GM18498 (cell line): Measurements from ENCODE around the gene NEDD8.

Source experiments
- ATAC-seq: cut with Tn5 transposase; IDR thresholded peaks from one replicate; pipeline ENCODE4 v1.9.1; 2021; ENCODE audit warnings: mild to moderate bottlenecking, moderate library complexity; ENCODE audit not compliant: unreplicated experiment

Gene NEDD8

DNA sequence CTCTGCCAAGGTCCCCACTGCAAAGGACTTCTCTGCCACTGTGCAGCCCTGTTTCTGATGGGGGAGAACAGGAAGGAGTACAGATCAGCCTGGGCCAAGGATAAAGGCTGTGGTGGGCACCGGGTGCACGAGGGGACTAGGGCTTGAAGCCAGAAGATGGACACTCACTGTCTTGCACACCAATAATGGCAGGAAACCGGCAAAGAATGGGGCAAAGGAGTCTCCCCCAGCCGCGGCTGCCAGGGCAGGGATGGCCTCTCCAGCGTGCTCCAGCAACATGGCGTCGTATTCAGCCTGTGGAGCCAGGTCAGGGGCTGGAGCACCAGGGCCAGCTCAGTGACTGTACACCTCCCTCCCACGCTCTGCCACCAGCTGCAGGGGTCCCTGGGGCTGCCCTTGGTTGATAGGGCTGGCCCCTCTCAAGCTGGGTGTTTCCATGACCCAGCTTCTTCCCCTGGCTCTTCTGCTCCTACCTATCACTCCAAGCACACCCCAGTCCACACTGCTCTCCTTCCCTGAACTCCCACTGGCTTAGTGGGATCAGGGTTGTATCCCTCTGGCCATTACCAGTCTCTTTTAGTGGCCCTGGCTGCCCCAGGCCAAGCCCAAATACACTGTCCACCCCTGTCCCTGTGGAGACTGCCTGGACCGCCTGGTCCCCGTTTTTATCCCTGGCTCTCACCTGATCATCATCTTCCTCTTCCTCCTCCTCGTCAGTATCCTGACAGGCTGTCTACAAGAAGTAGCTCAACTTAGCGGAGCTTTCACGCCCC lies 49.9 kb downstream of the NEDD8 start:
- no peak for ATAC-seq

DNA sequence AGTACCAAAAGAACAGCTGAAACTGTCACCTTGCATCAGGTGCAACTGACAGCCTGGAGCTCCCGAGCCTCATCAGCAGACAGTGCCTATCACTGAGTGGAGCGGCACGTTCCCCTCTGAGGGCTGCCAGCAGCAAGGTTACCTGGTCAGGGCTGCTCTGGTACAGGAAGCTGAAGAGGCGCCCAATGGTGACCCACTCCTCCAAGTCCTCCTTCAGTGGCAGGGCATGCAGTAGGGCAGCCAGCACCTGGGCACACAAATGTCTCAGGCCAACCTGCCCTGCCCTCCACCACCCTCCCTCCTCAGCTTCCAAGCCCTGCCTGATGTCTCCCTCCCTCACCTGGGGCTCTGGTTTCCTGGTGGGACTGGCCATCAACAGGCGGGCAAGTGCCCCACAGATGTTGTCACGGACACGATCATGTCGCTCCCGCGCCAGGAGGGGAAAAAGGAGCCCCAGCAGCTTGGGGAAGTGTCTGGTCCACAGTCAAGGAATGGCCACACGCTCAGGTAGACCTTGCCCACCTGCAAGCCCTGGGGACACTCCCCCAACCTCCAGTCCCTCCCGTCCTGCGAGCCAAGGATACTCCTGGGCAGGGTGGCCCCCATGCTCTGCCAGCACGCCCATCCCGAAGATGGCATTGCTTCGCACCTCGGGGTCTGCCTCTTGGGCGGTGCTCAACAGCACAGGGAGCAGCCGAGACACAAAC lies 50.6 kb downstream of the NEDD8 start:
- ATAC-seq, result no peak

DNA sequence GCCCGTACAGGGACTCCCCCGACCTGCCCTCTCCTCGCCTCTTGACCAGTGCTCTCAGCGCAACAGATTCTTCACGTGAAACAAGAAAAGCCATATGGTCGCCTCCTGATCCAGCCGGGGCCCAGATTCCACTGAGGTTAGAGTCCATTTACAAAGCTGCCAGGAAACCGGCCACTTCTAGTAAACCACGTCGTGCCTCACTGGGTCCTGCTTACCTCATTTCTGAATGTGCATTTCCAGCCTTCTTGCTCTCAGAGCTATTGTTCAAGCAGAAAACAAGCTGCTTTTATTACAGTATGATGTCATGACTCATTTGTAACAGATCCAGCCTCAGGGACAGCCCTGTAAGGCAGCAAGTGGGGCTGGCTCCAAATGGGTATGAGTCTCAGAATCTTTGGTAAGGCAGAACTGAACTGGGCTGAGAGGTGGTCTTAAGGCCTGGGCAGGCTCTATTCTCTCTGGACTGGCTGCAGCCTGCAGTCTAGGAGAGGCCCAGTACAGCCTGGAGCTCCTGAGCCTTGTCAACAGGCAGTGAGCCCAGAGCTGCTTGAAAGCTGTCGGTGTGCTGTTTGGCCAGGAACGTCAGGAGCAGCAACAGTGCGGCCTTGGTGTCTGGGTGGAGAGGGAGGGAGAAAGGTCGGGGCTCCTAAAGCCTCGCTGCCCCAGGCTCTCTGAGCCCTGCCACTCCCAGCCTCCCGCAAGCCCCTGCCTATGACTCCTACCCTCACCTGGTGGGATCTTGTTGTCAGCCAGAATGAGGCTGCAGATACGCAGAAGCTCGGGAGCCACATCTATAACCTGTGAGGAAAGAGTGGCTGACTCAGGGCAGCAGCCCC lies 52.0 kb downstream of the NEDD8 start:
- no peak for ATAC-seq

DNA sequence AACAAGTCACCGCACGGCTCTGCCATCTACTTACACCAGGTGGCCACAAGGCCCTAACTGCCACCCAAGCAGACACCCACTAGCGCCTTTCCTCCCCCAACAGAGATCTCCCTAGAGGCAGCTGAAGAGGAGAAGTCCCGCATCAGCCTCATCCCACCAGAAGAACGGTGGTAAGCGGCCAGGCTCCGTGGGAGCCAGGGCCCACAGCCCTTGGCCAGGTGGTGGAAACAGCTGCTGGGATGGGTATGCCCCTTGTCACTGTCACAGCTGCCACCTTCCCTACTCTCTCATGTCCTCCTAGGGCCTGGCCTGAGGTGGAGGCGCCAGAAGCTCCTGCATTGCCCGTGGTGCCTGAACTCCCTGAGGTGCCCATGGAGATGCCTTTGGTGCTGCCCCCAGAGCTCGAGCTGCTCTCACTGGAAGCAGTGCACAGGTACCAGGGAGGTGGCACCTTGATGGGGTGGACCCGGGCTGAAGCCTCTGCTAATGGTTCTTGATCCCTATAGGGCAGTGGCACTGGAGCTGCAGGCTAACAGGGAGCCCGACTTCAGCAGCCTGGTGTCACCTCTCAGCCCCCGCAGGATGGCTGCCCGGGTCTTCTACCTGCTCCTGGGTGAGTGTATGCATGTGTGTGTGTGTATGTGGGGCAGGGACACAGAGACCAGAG lies 52.7 kb downstream of the NEDD8 start:
- no peak for ATAC-seq

DNA sequence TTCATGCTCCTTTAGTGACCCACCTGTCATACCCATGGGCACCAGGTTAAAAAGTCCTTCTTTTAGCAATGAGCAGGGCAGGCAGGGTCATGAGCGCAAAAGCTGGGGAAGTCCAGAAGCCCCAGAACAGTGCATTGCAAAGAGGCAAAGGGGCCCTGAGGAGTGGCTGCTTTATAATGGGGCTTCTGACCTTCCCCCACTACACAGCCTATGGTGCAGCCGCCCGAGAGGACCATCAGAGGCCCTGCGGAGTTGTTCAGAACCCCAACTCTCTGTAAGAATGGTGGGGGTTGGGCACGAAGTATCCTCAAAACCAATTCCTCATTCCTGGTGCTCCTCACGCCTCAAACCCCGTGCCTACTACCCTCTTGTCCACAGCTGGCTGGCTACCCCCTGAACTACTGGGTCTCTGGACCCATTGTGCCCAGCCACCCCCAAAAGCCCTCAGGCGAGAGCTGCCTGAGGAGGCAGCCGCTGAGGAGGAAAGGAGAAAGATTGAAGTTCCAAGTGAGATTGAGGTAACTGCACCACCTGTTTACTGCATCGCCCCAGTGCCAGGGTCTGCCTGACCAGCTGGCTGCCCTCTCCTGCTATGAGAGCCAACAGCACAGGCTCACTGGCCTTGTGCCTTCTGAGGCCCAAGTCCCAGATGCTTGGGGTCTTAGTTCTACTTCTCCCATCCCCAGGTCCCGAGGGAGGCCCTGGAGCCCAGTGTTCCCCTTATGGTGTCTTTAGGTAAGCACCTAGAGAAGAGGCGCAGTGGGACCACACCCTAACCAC lies 53.6 kb downstream of the NEDD8 start:
- ATAC-seq, result no peak

DNA sequence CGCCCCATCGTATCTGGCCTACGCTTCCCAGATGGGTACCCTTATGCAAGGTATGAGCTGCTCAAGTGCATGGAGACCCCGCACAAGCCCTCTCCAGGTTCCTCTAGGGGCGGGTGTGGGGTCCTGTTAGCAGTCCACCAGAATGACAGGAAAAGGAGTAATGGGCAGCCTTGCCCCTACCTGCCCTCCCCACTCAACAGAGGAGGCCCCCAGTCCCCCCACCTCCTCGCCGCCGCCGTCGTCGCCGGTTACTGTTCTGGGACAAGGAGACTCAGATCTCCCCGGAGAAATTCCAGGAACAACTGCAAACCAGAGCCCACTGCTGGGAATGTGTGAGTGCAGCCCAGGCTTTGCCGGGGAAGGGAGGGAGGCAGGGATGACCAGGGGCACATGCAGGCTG lies 54.3 kb downstream of the NEDD8 start:
- no peak for ATAC-seq

DNA sequence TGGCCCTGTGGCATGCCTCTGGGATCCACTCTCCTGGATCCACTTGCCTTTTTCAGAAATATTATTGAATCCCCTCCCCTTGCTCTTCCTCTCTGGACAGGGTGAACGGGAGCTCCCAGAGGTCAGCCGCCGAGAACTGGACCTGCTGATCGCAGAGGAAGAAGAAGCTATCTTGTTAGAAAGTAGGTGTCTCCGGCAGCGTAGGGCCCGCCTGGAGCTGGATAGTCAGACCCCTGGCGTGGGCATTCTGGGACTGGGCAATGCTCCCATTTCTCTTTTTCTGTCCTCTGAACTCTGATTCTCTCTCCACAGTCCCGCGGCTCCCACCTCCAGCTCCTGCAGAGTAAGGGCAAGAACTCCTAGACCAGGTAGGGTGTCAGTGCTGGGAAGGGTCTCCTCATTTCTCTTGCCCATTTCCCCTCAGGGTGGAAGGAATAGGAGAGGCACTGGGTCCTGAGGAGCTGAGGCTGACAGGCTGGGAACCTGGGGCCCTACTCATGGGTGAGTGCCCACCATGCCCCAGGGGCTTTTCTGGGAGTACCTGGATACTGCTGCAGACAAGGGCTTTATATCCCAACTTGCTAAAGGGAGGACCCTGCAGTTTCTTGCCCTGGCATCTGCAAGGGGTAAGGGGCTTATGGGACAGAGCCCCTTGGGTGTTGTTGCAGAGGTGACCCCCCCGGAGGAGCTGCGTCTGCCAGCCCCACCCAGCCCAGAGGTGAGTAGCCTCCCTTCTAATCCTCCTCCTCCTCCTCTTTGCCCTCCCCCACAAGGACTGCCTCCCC lies 54.9 kb downstream of the NEDD8 start:
- no peak for ATAC-seq

DNA sequence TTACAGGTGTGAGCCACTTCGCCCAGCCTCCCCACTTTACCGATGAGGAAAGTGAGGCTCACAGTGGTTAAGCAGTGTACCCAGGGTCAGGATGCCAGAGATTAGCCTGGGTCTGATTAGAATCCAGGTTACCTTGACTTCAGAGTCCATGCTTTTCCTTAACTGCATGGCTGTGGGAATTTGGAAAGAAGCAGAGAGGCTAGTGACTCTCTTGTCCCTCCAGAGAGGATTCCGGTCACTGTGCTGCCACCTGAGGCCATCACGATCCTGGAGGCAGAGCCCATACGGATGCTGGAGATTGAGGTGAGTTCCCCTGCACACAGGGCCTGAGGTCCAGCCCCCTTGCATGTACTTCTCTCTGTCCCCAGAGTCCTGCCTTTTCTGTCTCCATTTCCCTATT lies 55.6 kb downstream of the NEDD8 start:
- no peak for ATAC-seq

DNA sequence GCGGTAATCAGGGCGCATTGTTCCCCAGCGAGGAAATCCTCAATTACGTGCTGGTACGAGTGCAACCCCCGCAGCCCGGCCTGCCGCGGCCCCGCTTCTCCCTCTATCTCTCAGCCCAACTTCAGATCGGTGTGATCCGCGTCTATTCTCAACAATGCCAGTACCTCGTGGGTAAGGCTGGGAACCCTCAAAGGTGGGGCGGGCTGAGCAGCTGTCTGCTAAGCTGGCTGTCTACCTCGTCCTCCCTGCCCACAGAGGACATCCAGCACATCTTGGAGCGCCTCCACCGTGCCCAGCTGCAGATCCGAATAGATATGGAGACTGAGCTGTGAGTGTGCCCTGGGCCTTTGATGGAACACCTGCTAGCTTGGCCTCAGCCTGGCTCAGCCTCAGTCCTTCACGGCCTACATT lies 59.3 kb downstream of the NEDD8 start:
- no peak for ATAC-seq

DNA sequence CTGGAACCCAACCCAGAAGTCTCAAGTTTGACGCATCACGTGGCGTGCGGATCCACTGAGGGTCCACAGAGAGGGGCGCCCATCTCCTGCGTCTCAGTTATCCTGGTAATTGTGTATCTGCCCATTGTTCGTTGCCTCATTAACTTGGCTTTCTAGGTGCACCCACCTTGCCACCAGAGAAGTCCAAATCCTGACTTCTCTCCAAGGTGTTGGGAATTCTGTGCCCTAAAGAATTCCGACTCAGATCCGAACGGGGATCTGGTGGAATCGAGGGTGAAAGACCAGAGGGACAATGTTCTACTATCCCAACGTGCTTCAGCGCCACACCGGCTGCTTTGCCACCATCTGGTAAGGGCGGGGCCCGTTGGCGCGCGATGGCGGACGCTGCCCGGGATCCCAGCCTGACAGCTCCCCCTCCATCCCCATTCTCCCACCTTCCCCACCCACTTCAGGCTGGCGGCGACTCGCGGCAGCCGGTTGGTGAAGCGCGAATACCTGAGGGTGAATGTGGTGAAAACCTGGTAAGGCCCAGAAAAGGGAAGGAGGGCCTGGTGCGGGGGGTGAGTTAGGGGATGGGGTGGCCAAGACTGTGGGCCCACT lies 59.8 kb downstream of the NEDD8 start:
- no peak for ATAC-seq

DNA sequence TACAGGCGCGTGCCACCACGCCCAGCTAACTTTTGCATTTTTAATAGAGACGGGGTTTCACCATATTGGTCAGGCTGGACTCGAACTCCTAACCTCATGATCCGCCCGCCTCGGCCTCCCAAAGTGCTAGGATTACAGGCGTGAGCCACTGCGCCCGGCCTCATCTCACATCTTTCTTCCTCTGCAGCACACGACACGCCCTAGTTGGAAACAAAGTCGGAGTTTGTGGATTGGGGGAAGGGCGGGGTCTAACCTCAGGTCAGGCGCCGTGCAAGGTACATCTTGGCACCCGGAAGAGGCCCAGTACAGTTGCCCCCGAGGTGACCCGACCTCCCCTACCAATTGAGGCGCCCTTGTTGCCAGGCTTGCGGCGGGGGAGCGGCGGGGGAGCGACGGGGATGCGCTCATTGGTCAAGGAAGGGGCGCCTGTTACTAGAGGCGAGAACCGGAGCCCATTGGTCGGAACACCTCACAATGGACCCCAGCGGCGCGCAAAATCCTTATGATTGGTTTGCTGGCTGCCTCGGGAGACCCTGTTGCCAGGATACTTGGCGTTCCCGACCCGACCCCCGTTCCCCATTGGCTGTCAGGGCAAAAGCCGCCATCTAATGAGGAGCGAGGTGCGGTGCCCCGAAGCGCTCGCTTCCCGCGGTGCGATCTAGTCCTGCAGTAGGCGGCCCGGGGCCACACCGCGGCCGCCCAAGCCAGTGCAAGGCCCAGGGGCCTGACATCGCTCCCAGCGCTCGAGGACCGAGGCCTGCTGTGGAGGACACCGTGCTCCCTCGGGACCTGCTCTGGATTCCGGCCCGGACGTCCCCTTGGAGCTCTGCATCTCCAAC lies 60.5 kb downstream of the NEDD8 start, which contains the start of gene REC8:
TSS of gene REC8 (plus strand) at position 659 of the 839 bp plus-strand sequence. CDS start 473 bp downstream, outside the sequence.
- peak; percentile 82 for ATAC-seq

DNA sequence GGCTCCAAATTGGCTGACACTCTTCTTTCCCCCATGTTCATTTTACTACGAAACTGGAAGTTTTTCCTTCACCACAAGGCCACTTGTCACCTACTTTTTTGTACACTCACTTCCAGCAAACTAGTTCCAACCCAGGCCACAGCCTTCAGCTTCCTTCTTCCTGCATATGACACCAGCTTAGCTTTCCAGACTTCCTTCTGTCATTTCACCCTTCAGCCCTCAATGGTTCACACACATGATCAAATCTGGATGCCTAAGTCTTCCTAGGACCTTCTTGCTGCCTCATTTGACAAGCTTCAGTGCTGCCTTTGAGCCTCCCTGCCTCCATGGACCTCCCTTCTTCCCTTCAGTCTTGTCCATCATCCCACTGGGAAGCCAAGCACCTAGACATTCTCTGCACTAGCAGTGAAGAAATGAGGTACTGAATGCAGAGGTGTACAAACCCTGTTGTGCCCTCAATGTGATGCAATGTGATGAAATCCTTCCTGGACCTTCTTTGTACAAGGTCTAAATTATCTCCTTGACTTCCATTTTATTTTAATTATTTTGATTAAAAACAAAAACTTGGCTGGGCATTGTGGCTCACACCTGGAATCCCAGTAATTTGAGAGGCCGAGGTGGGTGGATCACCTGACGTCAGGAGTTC lies 64.6 kb downstream of the NEDD8 start:
- ATAC-seq, result no peak
